Uterus (tissue), 2 donors: ENCODE measurements around the gene PHF19.

Experiments
- POLR2A ChIP-seq, 2 donors: fragments of 450-650 bp; IDR thresholded peaks; one replicate each; pipeline ENCODE4 v1.6.1; 2016; ENCODE audit warnings: antibody characterized with exemption in 2 of 2, mild to moderate bottlenecking in 1 of 2, moderate library complexity in 1 of 2
- TF ChIP-seq, protein P1 (sequence below), 4 experiments: fragments of 200-600 bp in 2 of 4; fragments of 450-650 bp in 2 of 4; sonication (generic) in 2 of 4; IDR thresholded peaks; one replicate each; pipeline ENCODE4 v1.5.1; 2016 to 2019; ENCODE audit warnings: antibody characterized with exemption in 4 of 4, mild to moderate bottlenecking in 2 of 4, moderate library complexity in 1 of 4

DNA sequence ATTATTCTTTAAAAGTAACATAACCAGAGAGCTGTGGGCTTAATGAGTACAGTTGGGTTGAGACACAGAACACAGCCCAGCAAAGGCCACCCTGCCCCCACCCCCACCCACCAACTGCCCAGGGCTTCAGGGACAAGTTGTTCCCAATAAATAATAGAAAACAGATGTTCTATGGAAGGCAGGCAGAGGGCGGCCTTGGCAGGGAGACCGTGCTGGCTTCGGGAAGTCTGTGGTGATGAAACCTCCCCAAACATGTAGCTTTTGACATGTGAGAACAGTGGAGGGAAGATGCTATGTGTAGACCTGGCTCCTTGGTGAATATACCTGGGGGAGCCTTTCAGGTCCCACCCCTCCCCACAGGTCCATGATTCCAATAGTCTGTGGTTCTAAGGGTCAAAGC lies 39.6 kb upstream of the PHF19 start:
- no peak for TF ChIP-seq POLR2A (IDR thresholded peaks at IDR 0.05)
- TF ChIP-seq, protein P1, sequence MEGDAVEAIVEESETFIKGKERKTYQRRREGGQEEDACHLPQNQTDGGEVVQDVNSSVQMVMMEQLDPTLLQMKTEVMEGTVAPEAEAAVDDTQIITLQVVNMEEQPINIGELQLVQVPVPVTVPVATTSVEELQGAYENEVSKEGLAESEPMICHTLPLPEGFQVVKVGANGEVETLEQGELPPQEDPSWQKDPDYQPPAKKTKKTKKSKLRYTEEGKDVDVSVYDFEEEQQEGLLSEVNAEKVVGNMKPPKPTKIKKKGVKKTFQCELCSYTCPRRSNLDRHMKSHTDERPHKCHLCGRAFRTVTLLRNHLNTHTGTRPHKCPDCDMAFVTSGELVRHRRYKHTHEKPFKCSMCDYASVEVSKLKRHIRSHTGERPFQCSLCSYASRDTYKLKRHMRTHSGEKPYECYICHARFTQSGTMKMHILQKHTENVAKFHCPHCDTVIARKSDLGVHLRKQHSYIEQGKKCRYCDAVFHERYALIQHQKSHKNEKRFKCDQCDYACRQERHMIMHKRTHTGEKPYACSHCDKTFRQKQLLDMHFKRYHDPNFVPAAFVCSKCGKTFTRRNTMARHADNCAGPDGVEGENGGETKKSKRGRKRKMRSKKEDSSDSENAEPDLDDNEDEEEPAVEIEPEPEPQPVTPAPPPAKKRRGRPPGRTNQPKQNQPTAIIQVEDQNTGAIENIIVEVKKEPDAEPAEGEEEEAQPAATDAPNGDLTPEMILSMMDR (IDR thresholded peaks at IDR 0.05) = peak in 3 of 4 experiments; percentile 23 to 40 (median 38)
